GM21576 (cell line): ENCODE data around the gene SAP30BP.

Source experiments
- ATAC-seq: cut with Tn5 transposase; IDR thresholded peaks from one replicate; pipeline ENCODE4 v1.9.1; 2021; ENCODE audit warnings: mild to moderate bottlenecking, moderate library complexity; ENCODE audit not compliant: unreplicated experiment

Gene SAP30BP

DNA sequence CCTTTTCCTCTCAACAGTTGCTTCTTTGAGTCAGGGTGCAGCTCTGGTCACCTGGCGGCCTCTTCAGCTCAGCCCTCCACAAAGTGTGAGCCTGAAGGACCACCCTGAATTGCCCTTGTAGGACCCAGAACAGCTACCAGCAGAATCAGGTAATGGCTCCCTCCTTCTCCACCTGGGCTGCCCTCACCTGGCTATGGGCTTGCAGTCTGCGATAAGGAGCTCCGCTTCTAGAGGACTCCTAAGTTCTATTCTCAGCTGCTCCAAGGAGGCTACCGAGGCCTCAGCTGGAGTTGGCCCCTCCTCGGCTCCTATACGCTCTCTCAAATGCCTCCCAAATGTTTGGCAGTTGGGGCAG lies 20.5 kb upstream of the SAP30BP start:
- no peak for ATAC-seq

- ATAC-seq, result no peak
Measured at GRCh38 chr17:75647061-75647460, 20.1 kb upstream of the SAP30BP start.

DNA sequence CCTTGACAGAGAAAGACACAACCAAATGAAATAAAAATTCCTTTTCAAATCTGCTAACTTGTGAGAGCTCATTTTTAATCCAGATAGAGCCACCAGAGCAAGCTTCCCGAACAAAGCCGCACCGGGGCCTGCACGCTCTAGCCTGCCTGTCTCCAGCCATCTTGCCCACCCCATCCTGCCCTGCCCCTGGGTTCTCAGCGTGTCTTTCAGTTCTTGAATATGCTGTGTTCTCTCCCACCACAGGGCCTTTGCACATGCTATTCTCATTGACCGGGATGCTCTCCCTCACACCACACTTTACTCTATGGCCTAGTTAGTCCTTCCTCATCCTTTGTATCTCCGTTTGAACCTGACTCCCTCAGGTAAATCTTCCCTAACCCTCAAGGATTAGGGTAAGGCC lies 19.2 kb upstream of the SAP30BP start:
- ATAC-seq, result no peak

- no peak for ATAC-seq
Measured at GRCh38 chr17:75649687-75650086, 17.5 kb upstream of the SAP30BP start.

- no peak for ATAC-seq
Measured at GRCh38 chr17:75650874-75651273, 16.3 kb upstream of the SAP30BP start.

DNA sequence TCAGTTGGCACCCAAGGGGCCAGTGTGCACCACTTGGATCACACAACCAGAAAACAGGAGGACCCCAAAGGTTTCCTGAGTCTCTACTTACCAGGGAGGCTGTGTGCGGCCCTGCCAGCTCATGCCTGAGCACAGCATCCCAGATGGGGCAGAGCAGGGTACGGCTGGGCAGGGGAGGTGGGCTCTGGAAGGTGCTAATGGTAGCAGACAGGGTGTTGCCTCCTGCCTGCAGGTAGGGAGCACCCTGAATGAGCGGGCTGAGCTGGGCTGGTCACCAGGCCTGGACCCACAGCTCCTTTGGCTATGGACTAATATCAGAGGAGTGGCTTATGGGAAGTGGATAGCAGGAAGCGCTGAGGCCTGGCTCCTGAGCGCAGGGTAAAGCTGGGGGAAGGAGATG lies 14.8 kb upstream of the SAP30BP start:
- ATAC-seq, result no peak

DNA sequence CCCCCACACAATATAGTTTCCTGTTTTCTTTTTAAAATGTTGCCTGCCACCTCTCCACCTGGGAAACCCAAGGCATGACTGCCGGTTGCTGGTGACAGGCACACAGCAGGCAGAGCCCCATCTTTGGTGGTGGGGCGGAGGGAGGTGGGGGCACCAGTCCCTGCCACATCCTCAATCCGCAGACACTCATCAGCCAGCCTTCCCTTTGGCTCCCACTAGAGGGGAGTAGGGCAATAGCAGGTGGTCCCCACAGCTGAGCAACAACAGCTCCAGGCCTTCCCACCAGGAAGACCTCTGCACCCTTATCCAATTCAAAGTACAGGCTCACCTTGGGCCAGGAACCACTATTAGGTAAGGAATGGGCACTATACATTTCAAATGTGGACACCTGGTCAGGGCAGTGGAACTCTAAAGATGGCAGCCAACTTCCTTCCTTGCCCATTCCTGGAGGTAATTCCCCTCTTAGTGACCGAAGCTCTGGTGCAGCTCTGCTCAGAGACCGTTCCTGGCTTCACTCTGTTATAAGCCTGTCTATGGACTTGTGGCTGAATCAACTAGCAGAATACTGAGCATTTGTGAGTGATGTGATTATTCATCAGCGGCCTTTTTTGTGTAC lies 14.1 kb upstream of the SAP30BP start:
- ATAC-seq, result no peak

GRCh38 chr17:75654176-75654575 lies 13.0 kb upstream of the SAP30BP start:
- ATAC-seq, result no peak

DNA sequence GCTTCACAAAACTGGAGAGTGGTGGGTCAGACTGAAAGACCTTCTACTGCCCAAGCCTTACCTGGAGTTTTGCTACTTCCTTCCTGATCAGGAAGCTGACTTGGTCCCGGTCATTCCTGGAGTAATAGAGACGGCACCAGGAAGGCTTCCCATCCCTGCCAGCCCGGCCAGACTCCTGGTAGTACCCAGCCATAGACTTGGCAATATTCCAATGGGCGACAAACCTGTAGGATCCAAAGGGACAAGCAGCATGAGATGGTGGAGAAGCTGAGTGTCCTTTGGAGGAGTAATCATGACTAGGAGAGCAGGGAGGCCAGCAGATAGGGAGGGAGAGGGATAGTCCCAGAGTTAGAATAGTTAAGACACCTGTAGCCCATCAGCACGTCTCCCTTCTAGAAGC lies 8.9 kb upstream of the SAP30BP start:
- no peak for ATAC-seq

GRCh38 chr17:75661531-75661930 lies 5.6 kb upstream of the SAP30BP start:
- no peak for ATAC-seq

DNA sequence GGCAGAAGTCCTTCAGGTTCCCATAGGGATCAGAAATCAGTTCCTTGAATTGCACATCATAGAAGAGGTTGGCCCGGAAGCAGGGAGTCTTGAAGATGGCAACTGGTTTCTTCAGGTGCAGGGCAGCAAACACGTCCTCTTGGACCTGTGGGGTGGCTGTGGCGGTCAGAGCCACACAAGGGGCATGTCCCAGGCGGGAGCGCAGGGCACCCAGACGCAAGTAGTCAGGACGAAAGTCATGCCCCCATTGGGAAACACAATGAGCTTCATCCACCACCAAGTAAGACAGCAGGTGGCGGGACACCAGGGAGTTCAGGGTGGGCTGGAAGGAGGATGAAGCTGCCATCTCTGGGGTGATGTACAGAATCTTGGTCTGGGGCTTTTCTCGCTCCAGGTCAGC lies 4.6 kb upstream of the SAP30BP start:
- no peak for ATAC-seq

DNA sequence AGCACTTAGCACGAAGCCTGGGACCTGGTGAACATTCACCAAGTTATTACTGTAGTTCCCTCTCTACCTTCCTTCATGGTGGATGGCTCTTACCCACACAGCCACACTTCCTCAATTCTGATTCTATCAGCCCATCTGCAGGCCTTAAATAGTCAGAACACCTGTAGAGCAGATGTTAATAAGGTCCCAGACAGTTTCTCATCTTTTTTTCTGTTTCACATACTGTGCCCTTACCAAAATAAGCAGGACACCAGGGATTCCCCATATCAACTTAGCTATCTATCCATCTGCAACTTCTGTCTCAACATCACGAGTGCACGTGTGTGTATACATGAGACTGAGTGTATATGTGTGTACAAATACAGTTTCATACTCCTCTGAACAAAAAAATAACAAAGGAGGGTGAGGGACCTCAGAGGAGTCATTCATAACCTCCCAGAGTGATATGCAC lies 3.0 kb upstream of the SAP30BP start:
- peak; percentile 77 for ATAC-seq

- no peak for ATAC-seq
Measured at GRCh38 chr17:75665981-75666380, 1.2 kb upstream of the SAP30BP start.

DNA sequence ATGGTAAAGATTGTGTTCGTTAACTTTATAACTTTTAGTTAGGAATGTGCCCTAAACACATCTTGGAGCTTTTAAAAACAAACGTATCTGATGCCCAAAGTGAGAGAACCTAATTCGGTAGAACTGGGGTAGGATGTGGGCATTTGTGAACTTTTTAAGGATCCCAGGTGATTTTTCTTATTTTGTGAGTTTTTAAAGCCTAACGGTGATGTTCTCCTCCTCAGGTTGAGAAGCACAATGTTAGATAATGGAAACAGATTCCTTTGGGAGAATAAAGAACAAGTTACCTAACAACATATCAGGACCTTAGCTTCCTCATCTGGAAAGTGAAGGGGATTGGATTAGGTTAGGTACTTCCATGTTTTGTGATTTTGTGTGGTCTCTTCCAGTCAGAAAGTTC lies 687 bp downstream of the SAP30BP start:
- no peak for ATAC-seq

DNA sequence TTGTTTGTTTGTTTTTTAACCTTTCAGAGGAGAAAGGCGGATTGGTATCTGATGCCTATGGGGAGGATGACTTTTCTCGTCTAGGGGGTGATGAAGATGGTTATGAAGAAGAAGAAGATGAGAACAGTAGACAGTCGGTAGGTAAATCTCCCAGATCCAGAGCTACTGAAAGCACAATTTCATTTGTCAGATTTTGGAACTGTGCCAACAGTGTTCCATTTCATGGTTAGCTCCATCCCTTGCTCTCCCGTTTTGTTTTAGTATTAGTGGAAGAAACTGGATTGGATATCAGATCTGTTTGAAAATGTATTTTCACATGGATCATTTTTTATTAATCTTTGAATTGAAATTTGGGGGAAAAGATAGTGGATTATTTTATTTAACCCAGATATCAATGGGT lies 1.4 kb downstream of the SAP30BP start:
- no peak for ATAC-seq

DNA sequence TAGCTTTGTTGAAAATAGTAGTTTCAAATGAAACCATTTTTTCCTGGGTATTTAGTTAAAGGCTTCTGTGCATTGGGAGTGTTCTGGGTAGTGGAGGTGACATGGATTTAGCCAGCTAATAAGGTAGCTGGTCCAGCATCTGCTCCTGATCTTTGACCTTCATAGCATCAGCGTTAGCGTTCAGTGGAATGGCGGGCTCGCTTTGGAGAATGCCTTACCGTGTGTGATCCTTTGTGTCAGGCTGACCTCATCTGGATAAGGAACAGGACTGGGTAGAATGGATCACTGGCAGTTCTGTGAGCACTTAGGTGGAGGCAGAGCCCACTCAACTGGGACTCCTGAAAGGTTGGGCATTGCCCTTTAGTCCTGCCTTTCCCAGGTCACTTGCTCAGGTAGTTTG lies 3.7 kb downstream of the SAP30BP start:
- no peak for ATAC-seq

DNA sequence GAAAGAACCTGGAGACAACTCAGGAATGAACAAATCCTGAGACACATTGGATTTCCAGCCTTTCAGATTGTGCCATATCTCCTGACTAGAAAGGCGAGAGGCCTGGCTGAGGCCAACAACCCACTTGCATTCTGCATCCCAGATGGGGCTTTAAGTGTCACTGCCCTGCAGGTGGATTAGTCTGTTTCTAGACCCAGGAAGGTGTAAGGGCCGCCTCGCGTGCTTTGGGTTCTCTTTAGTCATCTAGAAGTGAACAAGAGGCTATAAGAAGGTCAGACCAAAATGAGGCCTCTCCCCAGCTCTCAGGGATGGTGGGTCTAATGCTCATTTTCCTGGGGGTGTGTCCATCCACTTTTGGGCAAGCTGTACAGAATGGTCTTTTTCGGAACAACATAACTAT lies 4.9 kb downstream of the SAP30BP start:
- no peak for ATAC-seq

DNA sequence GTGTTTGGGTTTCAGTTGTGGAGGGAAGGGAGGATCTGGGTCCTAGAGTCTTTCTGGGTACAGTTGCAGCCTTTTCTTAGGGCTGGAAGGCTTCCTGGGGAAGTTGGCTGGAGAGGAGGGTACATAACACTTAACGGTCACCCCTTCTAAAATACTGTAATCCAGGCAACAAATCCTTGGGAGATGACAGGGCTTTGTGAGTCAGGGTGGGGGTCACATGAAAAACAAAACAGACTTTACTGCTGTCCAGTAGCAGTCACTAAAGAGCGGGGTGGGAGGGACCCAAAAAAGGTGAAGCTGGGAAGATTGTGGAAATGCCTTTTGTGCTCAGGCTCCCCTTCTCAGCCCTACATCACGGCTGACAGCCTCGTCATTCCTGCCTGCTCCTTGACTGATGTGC lies 6.3 kb downstream of the SAP30BP start:
- ATAC-seq, result no peak

DNA sequence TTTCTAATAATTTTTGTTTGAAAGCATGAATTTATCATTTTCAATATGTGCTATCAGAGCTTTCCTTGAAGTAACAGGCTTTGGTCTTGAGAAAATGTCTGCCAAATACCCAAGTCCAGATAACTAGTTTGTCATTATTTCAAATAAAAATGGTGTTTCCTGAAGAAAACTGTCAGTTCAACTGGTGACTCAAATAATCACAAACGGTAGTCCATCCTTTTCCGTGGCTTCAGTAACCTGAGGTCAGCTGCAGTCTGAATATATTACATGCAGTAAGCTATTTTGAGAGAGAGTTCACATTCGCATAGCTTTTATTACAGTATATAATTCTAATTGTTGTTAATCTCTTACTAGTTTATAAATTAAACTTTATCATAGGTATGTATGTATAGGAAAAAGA lies 9.3 kb downstream of the SAP30BP start:
- no peak for ATAC-seq

DNA sequence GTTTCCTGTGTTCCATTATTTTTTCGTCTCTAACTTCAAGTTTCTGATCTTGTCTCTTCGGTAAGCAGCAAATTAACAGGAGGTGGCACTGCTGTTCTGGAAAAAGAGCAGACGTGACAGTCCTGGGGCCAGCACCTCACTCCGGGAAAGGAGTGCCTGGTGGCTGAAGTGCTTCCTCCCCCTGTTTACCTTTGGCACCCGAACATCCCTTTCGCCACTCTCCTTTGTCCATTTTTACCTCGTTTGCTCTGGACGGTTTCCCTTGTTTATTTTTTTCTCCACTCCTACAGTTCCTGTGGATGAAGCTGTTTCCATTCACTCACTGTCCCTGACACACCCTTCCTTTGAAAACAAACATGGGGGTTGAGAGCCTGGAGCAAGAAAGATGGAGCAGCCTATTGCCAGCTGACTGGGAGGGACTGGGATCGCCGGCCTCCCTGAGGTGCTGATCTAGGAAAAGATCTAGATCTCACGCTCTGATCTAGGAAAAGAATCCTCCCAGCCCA lies 12.6 kb downstream of the SAP30BP start:
- no peak for ATAC-seq

DNA sequence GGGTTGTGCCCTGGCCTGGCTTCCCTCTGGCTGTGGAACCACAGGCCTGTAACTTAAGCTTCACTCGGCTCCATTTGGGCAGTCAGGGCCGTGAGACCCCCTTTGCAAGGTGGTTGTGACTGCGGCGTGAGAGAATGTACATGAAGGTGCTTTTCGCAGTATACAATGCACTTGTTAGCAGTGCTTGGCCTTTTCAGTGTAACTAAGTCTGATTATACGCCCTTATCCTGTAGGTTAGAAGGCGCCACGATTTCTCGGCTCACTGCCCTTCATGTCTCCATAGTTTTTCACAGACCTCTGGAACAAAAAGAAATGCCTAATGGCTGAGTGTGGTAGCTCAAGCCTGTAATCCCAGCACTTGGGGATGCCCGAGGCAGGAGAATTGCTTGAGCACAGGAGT lies 13.3 kb downstream of the SAP30BP start:
- no peak for ATAC-seq

DNA sequence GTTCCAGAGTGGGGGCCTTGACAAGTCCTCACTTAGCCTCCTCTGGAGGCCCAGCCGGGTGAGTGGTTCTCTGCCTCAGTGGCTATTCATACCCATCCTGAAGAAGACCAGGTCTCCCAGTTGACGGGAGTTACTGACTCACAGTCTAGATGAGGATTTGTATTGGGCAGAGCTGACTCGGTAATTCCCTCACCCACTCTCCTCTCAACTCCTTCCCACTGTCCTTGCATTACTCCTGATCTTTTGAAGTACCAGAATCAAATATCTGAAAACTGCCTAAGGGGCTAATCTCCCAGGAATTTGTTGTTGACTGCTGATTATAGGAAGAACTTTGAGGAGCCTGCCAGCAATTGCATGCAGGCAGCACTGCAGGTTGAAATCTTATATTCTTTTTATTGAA lies 14.2 kb downstream of the SAP30BP start:
- no peak for ATAC-seq

GRCh38 chr17:75683583-75683982 lies 16.4 kb downstream of the SAP30BP start:
- no peak for ATAC-seq
